DMS 273 (cell line): ENCODE measurements around the gene ELL2.
A peak's percentile ranks its signal among the peaks of the same experiment; 100 is the strongest.
"Not testable (repeated sequence)": the region's sequence is repeated elsewhere in the genome, so short reads cannot be mapped to it uniquely, and the experiment has no call there.

ENCODE experiments used
- DNase-seq: peaks from one replicate; lab custom pipeline; 2025; ENCODE audit not compliant: unreplicated experiment; lab: John Stamatoyannopoulos, UW

The ELL2 gene

GRCh38 chr5:95909738-95910137 is 51.9 kb downstream of the ELL2 start:
- DNase-seq = no peak

DNA sequence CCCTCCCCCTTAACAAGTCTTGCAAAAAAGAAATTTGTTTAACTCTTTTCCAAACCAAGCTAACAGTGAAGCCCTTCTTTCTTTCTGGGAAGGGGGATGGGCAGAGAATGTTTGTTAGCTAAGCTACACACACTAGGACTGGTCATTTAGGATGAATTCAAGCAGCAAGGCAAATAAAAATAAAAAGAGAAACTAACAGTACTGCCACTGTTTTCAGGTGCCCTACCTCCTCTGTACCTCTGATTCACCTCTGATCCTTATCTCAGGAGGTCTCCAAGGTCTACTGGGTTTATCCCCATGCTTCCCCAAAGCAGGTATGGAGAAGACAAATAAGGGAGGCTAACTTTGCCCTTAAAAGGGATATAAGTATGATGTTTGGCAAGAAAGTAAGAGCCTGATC is 52.9 kb downstream of the ELL2 start:
- no peak for DNase-seq

DNA sequence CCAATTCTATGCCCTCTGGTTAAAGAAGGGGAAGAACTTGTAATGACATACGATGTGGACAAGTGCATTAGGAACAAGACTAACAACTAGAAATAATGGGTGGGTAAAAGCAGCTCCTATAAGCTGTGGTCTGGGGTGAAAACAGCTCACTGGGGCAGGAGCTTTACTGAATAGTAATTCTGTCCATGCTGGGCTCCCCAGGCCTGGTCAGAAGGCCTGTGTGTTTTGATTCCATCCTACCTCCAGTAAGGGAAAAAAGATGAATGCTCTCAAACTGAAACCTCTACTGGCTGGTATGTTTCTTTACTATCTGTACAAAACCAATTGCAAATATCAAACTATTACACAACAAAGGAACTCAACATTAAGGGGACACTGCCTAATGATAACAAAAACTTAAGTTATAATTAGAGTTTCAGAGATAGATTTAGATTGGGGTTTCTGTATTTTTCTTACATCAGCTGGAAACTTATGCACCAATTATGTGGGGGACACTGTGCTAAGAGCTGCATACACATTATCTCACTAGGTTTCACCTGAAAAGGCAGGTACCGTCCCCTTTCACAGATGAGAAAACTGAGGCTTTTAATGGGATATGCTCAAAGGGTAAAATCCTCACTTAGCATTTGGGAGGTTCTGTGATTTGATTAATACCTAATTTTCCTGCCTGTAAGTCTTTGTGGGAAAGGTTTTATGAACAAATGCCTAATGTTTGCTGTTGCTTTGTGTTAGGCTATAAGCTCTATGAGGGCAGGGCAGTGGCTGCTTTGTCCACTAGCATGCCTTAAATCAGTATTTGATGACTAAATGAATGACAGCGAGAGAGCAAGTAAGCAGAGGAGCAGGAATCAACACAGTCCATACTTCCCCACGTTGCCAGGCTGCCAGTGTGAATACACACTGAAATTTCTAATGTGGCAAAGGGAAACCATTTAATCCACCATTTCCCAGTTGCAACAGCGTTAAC is 53.6 kb downstream of the ELL2 start:
- DNase-seq = no peak

- DNase-seq = no peak
Observed at GRCh38 chr5:95907067-95907705, 54.5 kb downstream of the ELL2 start.

GRCh38 chr5:95906398-95906797 is 55.3 kb downstream of the ELL2 start:
- not testable (repeated sequence) for DNase-seq

DNA sequence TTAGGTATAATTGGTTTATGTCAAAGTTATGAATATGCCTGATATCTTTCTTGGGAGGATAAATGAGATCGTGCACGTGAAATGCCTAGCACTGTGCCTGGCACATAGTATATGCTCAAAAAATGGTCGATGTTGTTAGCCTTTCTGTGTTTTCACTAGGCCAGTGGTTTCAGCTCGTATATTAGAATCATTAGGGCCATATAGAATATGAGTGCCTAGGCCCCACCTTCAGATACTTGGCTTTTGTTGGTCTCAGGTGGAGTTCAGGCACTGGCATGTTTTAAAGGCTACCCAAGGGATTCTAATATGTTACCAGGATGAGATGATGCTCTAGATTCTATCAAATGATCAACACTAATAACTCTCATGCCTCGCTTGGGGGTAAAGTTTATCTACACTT is 56.8 kb downstream of the ELL2 start:
- no peak for DNase-seq

DNA sequence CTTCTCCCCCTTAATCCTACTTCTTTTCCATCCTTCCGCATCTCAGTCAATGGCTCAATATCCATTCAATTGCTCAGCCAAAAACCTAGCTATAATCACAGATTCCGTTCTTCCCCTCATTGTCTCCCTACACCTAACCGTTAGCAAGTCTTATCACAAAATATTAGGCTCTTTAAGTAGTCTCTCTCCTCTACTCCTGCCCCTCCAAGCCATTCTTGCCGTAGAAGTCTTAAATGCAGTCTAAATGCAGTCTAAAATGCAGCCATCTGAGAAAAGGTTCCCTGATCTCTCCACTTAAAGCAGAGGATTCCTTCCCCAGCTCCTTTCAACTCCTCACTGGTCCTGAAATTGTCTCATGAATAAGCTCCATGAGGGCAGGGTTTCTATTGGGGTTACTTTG is 57.8 kb downstream of the ELL2 start:
- no peak for DNase-seq

GRCh38 chr5:95901676-95902627 is 59.7 kb downstream of the ELL2 start:
- no peak for DNase-seq

GRCh38 chr5:95900383-95900958 is 61.2 kb downstream of the ELL2 start:
- DNase-seq = peak; percentile 97

- DNase-seq = peak; percentile 72
Observed at GRCh38 chr5:95899829-95900228, 61.8 kb downstream of the ELL2 start.

- DNase-seq = no peak
Observed at GRCh38 chr5:95899006-95899405, 62.6 kb downstream of the ELL2 start.

GRCh38 chr5:95895771-95896170 is 65.9 kb downstream of the ELL2 start:
- no peak for DNase-seq

GRCh38 chr5:95895251-95895650 is 66.4 kb downstream of the ELL2 start:
- no peak for DNase-seq

DNA sequence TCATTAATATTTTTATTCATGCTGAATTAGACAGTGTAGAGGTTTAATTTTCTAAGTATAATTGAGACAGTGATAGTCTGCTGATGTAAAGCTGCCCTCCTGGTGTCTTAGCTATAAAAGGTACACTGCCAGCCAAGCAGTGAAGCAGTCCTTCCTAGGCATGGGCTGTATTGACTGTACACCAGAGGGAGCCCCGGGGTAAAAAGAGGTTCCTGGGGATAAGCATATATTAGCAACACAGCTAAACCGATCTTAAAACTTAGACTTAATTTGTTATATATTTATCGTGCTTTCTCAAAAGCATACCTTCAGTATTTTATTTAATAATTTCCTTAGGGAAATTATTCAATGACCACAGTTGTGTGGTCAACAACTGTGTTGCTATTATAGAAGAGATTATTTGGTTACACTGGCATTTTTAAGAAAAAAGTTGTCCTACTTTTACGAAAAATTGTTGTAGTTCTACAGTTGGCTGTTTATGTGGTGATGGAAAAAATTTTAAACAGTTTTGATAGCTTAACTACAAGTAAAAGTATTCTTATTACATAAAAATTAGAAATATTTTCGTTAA is 68.8 kb downstream of the ELL2 start:
- peak; percentile 71 for DNase-seq

- peak; percentile 79 for DNase-seq
Observed at GRCh38 chr5:95891499-95891898, 70.2 kb downstream of the ELL2 start.

GRCh38 chr5:95889076-95889475 is 72.6 kb downstream of the ELL2 start:
- DNase-seq = no peak

DNA sequence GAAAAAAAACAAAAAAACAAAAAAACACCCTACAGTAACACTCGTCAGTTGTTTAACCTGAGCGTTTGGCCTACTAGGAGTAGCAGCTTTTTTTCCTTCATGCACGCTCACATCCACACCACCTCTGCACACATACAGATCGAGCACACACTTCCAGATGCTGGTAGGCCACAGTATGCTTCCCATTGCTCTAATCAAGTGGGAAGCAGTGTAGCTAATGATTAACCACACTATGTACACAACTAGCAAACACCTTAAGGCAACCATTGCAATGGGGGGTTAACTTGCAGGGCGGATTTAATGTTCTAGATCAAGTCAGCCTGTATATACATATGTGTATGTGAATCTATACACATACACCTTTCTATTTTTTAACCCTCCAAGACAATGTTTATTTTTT is 73.7 kb downstream of the ELL2 start:
- DNase-seq = no peak

- no peak for DNase-seq
Observed at GRCh38 chr5:95886340-95887044, 75.2 kb downstream of the ELL2 start.

DNA sequence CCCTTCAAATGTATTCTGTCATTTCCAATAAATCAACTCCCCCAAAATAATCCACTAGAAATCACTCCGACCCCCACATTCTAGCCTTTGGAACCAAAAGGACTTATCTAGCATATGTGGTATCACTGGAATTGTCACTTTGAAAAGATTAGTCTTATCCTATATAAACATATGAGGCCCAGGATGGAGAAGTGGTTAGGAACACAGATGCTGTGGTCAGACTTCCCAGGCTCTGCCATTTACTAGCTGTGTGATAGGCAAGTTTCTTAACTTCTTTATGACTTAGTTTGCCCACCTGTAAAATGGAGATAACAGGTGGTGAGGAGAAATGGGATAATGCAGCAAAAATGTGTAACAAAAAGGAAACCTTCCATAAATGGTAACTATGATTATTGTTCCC is 77.1 kb downstream of the ELL2 start:
- DNase-seq = no peak

GRCh38 chr5:95884017-95884325 is 77.7 kb downstream of the ELL2 start:
- no peak for DNase-seq
